GM18511 (cell line): Measurements from ENCODE around the gene GPR137C.
"Not testable (repeated sequence)": the region's sequence is repeated elsewhere in the genome, so short reads cannot be mapped to it uniquely, and the experiment has no call there.

Experiments
- ATAC-seq: cut with Tn5 transposase; IDR thresholded peaks from one replicate; pipeline ENCODE4 v1.9.1; 2021; ENCODE audit warnings: mild to moderate bottlenecking, moderate library complexity; ENCODE audit not compliant: unreplicated experiment

GPR137C gene

GRCh38 chr14:52563120-52563519 lies 10.5 kb downstream of the GPR137C start:
- no peak for ATAC-seq

- ATAC-seq = not testable (repeated sequence)
These were observed 15.8 kb downstream of the GPR137C start for GRCh38 chr14:52568454-52568853.

- ATAC-seq = no peak
These were observed 23.2 kb downstream of the GPR137C start for GRCh38 chr14:52575858-52576257.

DNA sequence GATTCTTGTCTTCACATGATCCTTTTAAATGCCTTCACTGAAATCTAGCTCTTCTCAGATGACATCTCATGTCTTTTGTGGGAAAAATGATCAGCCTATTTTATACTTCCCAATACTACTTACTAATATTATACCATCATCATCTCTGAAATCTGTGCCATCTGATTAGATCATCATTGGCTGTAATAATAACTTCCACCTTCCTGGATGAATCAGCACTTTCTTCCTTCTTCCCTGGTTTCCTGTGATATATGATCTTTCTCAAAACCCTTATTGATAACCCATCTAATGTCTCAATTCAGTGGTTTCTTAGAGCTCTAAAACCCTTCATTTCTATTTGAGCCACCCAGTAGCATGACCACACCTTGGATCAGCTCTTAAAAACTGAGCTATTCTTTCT lies 30.9 kb downstream of the GPR137C start:
- ATAC-seq = no peak

- ATAC-seq = no peak
These were observed 37.0 kb downstream of the GPR137C start for GRCh38 chr14:52589646-52590045.

GRCh38 chr14:52590318-52590717 lies 37.7 kb downstream of the GPR137C start:
- no peak for ATAC-seq

DNA sequence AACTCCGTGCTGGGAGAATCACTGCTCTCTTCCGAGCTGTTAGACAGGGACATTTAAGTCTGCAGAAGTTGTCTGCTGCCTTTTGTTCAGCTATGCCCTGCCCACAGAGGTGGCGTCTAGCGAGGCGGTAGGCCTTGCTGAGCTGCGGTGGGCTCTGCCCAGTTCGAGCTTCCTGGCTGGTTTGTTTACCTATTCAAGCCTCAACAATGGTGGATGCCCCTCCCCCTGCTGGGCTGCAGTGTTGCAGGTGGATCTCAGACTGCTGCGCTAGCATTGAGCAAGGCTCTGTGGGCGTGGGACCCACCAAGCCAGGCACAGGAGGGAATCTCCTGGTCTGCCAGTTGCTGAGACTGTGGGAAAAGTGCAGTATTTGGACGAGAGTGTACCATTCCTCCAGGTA lies 43.7 kb downstream of the GPR137C start:
- no peak for ATAC-seq

DNA sequence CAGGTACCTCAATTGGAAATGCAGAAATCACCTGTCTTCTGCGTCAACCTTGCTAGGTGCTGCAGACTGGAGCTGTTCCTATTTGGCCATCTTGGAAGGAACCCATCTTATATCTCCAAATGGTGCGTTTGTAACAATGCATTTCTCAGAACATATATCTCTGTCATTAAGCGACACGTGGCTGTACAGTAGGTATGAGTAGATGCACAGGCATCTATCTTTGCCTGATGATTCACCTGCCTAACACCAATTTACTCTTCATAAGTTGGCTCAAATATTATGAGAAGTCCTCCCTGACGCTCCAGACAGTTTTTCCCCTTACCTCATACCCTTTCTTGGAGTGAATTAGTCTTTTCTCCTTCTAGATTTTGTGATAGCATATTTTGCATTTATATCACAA lies 44.2 kb downstream of the GPR137C start:
- ATAC-seq = no peak

DNA sequence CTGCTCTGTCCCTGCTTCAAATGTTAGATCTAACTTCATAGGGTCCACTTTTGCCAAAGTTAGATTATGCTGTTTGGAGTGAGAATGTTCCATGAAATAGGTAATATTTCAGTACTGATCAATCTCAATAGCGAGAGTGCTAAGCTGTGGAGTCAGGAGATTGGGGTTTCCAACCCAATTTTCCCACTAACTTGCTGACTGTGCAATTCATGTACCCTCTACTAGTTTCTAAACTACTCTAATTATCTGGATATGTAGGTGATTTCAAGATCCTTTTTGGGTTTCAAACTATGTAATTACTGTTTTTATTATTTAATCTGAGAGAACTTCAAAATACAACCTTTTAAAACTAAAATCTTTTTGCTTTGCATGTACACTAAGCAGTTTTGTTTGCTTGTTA lies 45.9 kb downstream of the GPR137C start:
- ATAC-seq = no peak

GRCh38 chr14:52599974-52600373 lies 47.3 kb downstream of the GPR137C start:
- no peak for ATAC-seq

- no peak for ATAC-seq
These were observed 49.5 kb downstream of the GPR137C start for GRCh38 chr14:52602131-52602530.

- no peak for ATAC-seq
These were observed 54.4 kb downstream of the GPR137C start for GRCh38 chr14:52607061-52607460.

GRCh38 chr14:52609445-52610044 lies 56.9 kb downstream of the GPR137C start:
- ATAC-seq = no peak

DNA sequence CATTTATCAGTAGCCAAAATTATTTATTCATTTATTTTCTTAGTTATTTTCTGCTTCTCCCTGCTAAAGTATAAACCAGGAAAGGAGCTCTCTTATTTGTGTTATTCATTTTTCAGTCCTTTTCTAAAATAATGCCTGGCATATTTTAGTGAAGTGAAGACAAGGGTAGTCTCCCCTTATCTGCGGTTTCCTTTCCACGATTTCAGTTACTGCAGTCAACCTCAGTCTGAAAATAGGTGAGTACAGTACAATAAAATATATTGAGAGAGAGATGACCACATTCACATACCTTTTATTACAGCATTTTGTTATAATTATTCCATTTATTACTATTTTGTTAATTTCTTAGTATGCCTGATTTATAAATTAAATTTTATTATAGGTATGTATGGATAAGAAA lies 57.6 kb downstream of the GPR137C start:
- ATAC-seq = no peak

DNA sequence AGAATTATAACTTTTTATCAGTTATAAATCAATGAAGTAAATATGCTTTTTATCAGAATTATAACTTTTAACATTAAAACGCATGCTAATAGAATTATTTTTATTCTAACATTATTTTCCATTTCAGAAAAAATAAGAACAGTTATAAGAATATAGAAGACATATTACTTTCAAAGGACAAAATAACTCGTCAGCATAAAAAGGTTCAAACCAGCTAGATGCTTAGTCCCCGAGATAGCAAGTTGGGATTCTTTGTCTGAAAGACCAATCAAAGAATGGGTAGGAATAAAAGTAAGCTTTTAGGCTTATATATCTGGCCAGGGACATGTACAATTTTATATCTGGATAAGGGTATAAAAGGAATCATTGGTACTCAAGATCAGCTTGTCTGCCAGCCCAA lies 66.0 kb downstream of the GPR137C start:
- no peak for ATAC-seq

GRCh38 chr14:52619687-52620086 lies 67.1 kb downstream of the GPR137C start:
- ATAC-seq = no peak

DNA sequence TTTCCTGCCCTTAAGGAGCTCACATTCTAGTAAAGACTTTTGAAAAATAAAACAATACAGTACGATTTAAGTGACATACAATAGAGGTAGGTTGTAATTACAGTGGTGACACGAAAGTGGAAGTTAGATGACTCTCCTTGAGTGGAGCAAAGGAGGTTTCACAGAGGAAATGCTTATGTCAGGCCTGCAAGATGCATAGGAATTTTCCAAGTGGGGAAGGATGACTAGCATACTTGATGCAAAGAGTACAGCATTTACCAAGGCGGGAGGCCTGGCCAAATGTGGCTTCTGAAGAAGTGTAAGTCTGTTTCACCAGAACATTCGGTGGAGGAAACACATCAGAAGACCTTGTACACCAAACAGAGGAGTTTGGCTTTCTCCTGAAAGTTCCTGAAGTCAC lies 87.5 kb downstream of the GPR137C start:
- no peak for ATAC-seq

DNA sequence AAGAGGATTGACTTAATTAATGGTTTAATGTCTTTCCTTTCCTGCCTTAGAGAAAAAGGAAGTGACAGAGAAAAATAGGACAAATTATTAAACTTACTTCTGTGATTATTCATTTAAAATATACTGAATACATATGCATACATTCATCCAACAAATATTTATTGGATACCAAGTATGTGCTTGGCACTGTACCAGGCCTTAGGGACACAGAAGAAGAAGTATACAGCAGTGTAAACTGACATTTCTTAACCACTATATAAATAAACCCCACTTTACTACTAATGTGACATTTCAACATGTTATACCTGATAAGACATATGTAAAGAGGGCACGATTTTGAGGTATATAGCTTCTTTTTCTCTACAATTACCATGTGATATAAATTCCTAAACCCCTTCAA lies 89.1 kb downstream of the GPR137C start:
- ATAC-seq = no peak

DNA sequence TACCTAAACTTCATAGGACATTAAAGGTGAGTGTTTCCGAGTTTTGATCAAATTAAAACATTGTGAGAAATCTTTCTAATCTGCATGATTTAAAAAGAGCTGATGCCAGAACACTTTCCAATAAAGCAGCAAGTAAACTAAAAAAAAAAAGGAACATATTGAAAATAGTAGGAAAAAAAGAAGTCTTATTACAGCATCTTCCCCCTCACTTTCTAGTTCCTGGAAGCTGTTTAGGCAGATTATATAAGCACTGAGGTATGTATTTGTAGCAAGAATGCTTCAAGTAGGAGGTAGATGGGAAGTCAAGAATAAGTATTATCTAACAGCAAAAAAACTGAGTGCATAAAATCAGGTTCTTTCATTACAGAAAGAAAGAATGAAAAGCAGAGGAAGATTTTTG lies 96.9 kb downstream of the GPR137C start:
- no peak for ATAC-seq

DNA sequence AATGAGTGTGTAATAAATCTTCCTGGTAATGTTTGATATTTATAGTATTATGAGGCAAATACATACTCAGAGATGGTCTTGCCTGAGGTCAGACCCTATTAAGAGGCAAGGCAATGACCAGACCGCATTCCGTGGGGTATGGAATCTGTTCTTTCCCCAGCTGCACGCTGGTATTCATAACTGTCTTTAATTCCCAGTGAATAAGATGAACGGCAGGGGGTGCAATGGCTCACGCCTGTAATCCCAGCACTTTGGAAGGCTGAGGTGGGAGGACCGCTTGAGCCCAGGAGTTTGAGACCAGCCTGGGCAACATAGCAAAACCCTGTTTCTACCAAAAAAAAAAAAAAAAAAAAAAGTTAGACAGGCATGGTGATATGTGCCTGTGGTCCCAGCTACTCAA lies 98.1 kb downstream of the GPR137C start:
- no peak for ATAC-seq

DNA sequence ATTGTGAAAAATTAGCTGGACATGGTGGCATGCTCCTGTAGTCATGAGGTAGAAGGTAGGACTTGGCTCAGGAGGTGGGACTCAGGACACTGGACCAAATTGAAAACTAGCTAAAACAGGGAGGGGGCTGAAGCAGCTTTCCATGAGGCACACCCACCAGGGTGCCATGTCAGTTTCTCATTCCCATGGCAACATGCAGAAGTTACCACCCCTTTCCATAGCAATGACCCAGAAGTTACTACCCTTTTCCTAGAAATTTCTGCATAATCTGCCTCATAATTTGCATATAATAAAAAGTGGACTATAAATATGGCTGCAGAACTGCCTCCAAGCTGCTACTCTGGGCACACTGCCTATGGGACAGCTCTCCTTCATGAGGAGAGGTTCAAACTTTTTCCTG lies 104.3 kb downstream of the GPR137C start:
- no peak for ATAC-seq

DNA sequence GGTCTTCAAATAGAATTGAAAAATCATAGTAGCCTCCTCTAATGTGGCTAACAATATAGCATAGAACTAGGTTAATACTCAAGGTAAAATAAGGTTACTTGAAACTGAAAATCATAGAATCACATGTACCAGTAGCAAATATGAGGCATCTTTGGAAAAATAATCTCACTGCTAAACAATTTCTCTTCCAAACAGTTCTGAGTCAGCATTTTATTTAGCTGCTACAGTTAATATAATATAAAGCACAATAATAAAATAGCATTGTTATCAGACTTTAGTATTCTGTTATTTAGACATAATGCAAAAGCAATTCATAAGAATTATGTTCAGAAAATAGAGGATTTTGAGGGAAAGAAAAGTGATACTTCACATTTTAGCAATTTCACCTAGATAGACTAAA lies 107.7 kb downstream of the GPR137C start:
- ATAC-seq = no peak

DNA sequence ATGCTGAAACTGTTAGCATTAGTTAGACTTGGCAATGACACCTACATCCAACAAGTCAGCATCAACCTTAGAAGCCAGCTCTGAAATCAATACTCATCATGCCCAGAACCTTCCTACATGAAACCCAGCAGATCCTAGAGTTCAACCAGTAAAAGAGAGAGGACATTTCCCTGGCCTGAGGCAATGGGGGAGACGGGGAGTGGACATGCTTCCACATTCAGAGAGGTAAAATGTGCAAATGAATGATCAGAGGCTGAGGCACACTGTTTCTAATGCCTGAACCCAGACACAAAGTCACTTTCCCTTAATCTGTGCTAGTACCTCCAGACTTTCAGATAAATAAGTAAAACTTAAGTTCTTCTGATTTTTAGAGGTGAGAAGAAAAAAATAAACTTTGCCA lies 108.2 kb downstream of the GPR137C start:
- ATAC-seq = no peak

DNA sequence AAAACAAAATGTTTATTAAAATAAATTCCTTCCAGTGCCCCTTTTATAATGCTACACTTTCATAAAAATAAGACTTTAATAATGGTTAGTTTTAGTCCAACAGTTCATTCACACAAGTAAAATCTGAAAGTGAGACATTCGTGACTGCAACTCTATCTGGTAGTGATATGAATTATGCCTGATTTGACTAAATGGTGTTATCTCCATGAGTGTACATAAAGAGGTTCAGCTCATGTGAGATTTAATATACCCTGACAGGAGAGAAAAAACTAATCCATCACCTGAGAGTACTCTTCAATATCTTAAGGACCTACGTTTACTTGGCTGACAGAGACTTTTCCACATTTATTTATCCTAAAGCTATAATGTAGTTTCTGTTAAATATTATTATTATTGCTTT lies 108.7 kb downstream of the GPR137C start:
- ATAC-seq = no peak
